Measurements from ENCODE around the gene GALNT1.

The GALNT1 gene

GRCh38 chr18:35582899-35583558 lies 1.5 kb downstream of the GALNT1 start:
- DNase-seq (ENCODE audit: low read depth), result no peak

- no peak for DNase-seq (ENCODE audit: low read depth)
Measured at GRCh38 chr18:35584735-35585134, 3.2 kb downstream of the GALNT1 start.

GRCh38 chr18:35585608-35586007 lies 4.1 kb downstream of the GALNT1 start:
- DNase-seq (ENCODE audit: low read depth), result no peak

GRCh38 chr18:35588122-35588521 lies 6.6 kb downstream of the GALNT1 start:
- no peak for DNase-seq (ENCODE audit: low read depth)

GRCh38 chr18:35588995-35589394 lies 7.5 kb downstream of the GALNT1 start:
- no peak for DNase-seq (ENCODE audit: low read depth)

GRCh38 chr18:35589546-35589945 lies 8.0 kb downstream of the GALNT1 start:
- no peak for DNase-seq (ENCODE audit: low read depth)

GRCh38 chr18:35590935-35591334 lies 9.4 kb downstream of the GALNT1 start:
- DNase-seq (ENCODE audit: low read depth), result no peak

GRCh38 chr18:35592298-35592697 lies 10.8 kb downstream of the GALNT1 start:
- DNase-seq (ENCODE audit: low read depth), result no peak

GRCh38 chr18:35593859-35594258 lies 12.3 kb downstream of the GALNT1 start:
- DNase-seq (ENCODE audit: low read depth), result no peak

- DNase-seq (ENCODE audit: low read depth), result no peak
Measured at GRCh38 chr18:35597758-35598157, 16.2 kb downstream of the GALNT1 start.

GRCh38 chr18:35602193-35602820 lies 20.8 kb downstream of the GALNT1 start:
- DNase-seq (ENCODE audit: low read depth), result no peak

- DNase-seq (ENCODE audit: low read depth), result no peak
Measured at GRCh38 chr18:35603008-35603407, 21.5 kb downstream of the GALNT1 start.

GRCh38 chr18:35603528-35603927 lies 22.0 kb downstream of the GALNT1 start:
- DNase-seq (ENCODE audit: low read depth), result no peak

GRCh38 chr18:35604369-35604768 lies 22.8 kb downstream of the GALNT1 start:
- DNase-seq (ENCODE audit: low read depth), result no peak

GRCh38 chr18:35605686-35606417 lies 24.3 kb downstream of the GALNT1 start:
- DNase-seq (ENCODE audit: low read depth), result no peak

- no peak for DNase-seq (ENCODE audit: low read depth)
Measured at GRCh38 chr18:35609236-35609635, 27.7 kb downstream of the GALNT1 start.

GRCh38 chr18:35610089-35610488 lies 28.5 kb downstream of the GALNT1 start:
- no peak for DNase-seq (ENCODE audit: low read depth)

- DNase-seq (ENCODE audit: low read depth), result no peak
Measured at GRCh38 chr18:35610724-35611123, 29.2 kb downstream of the GALNT1 start.

- no peak for DNase-seq (ENCODE audit: low read depth)
Measured at GRCh38 chr18:35611518-35611917, 30.0 kb downstream of the GALNT1 start.

GRCh38 chr18:35616074-35616473 lies 34.5 kb downstream of the GALNT1 start:
- no peak for DNase-seq (ENCODE audit: low read depth)

GRCh38 chr18:35616664-35617423 lies 35.3 kb downstream of the GALNT1 start:
- DNase-seq (ENCODE audit: low read depth), result peak; percentile 89

- no peak for DNase-seq (ENCODE audit: low read depth)
Measured at GRCh38 chr18:35617865-35618264, 36.3 kb downstream of the GALNT1 start.

GRCh38 chr18:35618289-35618688 lies 36.7 kb downstream of the GALNT1 start:
- DNase-seq (ENCODE audit: low read depth), result no peak
